ENCODE results near the gene MRPL52.

DNA sequence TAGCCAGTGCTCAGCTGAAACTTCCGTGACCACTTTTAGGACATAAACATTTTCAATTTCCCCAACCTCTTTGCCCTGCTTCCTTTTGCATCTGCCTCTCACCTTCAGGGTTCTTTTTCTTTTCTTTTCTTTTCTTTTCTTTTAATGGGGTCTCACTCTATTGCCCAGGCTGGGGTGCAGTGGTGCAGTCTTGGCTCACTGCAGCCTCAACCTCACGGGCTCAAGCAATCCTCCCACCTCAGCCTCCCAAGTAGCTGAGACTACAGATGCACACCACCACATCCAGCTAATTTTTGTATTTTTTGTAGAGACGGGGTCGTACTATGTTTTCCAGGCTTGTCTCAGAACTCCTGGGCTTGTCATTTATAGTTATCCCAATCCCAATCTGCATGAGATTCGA lies 37.2 kb downstream of the MRPL52 start:
- TF ChIP-seq, protein P1, sequence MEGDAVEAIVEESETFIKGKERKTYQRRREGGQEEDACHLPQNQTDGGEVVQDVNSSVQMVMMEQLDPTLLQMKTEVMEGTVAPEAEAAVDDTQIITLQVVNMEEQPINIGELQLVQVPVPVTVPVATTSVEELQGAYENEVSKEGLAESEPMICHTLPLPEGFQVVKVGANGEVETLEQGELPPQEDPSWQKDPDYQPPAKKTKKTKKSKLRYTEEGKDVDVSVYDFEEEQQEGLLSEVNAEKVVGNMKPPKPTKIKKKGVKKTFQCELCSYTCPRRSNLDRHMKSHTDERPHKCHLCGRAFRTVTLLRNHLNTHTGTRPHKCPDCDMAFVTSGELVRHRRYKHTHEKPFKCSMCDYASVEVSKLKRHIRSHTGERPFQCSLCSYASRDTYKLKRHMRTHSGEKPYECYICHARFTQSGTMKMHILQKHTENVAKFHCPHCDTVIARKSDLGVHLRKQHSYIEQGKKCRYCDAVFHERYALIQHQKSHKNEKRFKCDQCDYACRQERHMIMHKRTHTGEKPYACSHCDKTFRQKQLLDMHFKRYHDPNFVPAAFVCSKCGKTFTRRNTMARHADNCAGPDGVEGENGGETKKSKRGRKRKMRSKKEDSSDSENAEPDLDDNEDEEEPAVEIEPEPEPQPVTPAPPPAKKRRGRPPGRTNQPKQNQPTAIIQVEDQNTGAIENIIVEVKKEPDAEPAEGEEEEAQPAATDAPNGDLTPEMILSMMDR (IDR thresholded peaks at IDR 0.05), result no peak
- no peak for TF ChIP-seq POLR2A (IDR thresholded peaks at IDR 0.05)

Data from heart left ventricle (tissue), 13 donors.